Left renal cortex interstitium (tissue), 4 donors: Measurements from ENCODE around the gene RTF2. TPM values are rescaled to one million over a fixed set of nuclear protein-coding genes. Genes with fewer than 3 reads are reported as not detected.
"Not testable (repeated sequence)": the region's sequence is repeated elsewhere in the genome, so short reads cannot be mapped to it uniquely, and the experiment has no call there.

Experiments
- DNase-seq, 4 donors: peaks; one replicate each; pipeline ENCODE4 v3.0.0-alpha.2; 2013; ENCODE audit warnings: low read depth in 4 of 4, low spot score in 2 of 4, missing footprints in 1 of 4
- polyA plus RNA-seq, 4 donors: library from polyadenylated mRNA; unstranded; fragments of 120-200 nt; gene quantifications; one replicate each; pipeline ENCODE4 v1.2.1, GENCODE V29; 2013; ENCODE audit not compliant: insufficient read length in 4 of 4

Gene RTF2
- polyA plus RNA-seq, 4 donors = 119 to 133 (median 125) TPM

GRCh38 chr20:56532946-56533345 lies 64.5 kb downstream of the RTF2 start, which contains the start of gene FAM209B:
Gene FAM209B (plus strand): TSS chr20:56533246. CDS start chr20:56533342, 96 bp downstream.
- not testable (repeated sequence) for DNase-seq

DNA sequence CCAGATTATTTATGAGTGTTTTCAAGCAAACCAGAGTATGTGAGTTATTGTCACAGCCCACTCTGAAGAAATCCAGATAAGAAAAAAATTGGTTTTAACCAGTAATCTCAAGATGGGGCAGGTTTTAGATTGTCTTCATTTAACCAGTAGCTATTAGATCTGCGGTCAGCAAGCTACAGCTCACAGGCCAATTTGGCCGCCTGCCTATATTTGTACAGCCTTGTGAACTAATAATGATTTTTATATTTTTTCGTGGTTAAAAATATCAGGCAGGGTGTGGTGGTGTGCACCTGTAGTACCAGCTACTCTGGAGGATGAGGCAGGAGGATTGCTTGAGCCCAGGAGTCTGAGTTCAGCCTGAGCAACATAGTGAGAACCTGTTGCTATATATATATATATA lies 69.6 kb downstream of the RTF2 start:
- no peak for DNase-seq

GRCh38 chr20:56540415-56540814 lies 72.0 kb downstream of the RTF2 start:
- DNase-seq = no peak

DNA sequence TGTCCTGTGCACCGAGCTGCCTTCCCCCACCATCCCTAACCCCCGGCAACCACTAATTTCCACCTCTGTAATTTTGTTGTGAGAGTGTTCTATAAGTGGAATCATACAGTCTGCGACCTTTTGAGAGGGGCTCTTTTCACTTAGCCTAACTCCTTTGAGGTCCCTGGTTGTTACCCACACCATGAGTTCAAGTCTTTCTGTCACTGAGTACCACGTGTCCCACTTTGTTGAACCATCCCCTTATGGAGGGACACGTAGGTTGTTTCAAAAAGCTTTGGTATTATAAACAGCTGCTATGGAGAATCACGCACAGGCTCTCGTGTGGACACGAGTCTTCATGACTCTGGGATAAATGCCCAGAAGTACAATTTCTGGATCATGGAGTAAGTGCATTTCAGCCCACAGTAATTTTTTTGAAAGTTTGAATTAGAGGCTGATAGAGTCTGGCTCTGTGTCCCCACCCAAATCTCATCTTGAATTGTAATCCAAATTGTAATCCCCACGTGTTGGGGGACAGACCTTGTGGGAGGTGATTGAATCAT lies 74.1 kb downstream of the RTF2 start:
- no peak for DNase-seq

DNA sequence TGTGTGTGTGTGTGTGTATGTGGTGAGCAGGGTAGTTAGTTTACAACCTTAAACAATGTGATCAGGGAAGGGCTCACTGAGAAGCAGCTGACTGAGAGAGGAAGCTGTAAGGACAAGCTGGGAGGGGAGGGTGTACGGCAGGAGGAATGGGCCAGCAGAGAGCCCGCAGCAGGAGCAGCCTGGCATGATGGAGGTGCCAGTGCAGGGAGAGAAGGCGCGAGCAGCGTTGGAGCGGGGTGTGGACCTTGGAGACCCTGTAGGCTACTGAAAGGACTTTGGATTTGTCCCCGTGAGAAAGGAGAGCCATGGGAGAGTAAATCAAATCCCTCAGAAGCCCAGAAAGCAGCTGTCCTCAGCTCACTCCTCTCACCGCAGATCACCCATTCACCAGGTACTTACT lies 83.1 kb downstream of the RTF2 start:
- no peak for DNase-seq

- DNase-seq = no peak
Measured at GRCh38 chr20:56552911-56553629, 84.6 kb downstream of the RTF2 start.

- peak in 1 of 4 donors; percentile 3 for DNase-seq
Measured at GRCh38 chr20:56554869-56555268, 86.4 kb downstream of the RTF2 start.

DNA sequence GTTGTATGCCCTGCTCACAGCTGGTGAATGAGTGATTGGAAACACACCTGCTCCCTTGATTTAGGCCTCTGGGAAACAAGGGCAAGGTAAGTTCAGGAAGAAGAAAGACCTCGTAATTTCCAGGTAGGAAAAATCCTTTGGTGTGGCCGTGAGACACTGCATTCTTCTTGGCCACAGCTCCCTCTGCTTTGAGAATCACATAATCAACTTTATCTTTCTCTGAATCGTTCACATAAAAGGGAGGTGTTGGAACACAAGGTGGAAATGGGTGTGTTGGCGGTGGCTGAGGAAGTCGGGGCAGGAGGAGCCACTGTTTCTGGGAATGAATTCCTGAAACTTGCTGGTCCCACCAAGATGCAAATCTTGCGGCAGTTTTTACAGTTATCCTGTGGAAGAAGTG lies 90.5 kb downstream of the RTF2 start:
- DNase-seq = no peak

DNA sequence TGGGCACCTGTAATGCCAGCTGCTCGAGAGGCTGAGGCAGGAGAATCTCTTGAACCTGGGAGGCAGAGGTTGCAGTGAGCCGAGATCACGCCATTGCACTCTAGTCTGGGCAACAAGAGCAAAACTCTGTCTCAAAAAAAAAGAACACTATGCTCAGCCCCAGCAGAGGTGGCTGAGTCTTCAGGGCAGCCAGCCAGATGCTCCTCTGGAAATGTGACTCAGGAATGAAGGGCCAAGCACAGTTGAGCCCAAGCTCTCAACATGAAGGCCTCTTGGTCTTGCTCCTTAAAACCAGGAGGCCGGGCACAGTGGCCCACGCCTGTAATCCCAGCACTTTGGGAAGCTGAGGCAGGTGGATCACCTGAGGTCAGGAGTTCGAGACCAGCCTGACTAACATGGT lies 96.1 kb downstream of the RTF2 start:
- DNase-seq = not testable (repeated sequence)

DNA sequence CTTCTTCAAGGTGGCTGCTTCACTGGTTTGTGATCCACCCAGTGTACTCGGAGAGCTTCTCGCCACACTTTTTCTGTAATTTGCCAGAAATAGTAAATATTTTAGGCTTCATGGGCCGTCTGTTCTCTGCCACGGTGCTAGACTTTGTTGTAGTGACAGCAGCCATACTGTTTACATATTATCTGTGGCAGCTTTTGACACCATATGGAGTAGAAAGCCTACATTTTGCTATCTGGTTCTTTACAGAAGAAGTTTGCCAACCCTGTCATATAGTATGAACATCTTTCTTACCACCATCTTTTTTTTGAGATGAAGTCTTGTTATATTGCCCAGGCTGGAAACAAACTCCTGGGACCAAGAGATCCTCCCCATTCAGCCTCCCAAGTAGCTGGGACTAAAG lies 97.1 kb downstream of the RTF2 start:
- no peak for DNase-seq

DNA sequence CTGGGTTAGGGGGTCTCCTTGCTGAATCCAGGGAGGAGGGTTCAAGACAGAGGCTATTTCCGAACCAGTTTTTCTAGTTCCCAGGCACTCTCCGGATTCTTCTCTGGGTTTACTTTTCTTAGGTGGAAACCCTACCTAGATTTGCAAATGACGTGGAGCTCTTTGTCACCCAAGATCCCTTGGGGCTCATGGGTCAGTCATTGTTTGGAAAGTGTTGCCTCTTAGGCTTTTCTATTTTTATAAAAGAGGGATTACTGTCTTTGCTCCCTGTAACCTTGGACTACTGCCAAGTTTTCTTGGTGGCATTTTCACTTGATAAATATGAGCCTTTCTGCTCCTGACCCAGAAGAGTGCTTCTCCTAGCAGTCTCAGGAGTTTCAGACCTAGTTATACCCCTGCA lies 98.2 kb downstream of the RTF2 start:
- peak in 1 of 4 donors; percentile 6 for DNase-seq

Other genes starting within 250 kb of the RTF2 start
- not detected for gene MC3R, start 219.9 kb upstream of the RTF2 start, polyA plus RNA-seq
- 10 to 100 TPM; 36.2 to 47.1 (median 38.9) TPM for gene FAM210B, start 109.7 kb upstream of the RTF2 start, polyA plus RNA-seq
- gene AURKA, start 76.4 kb upstream of the RTF2 start, polyA plus RNA-seq = 10 to 100 TPM; 14.8 to 16.1 (median 15.1) TPM
- 10 to 100 TPM; 39.6 to 43.8 (median 41.0) TPM for gene CSTF1, start 76.0 kb upstream of the RTF2 start, polyA plus RNA-seq
- gene CASS4, start 56.4 kb upstream of the RTF2 start, polyA plus RNA-seq = 1 to 10 TPM; 3.4 to 3.8 (median 3.7) TPM
- gene FAM209A, start 56.1 kb downstream of the RTF2 start, polyA plus RNA-seq = under 1 TPM in 2 of 4 donors, not detected in 2; 0.49 to 0.55 TPM
- under 1 TPM in 2 of 4 donors, not detected in 2; 0.33 to 0.43 TPM for gene FAM209B, start 64.6 kb downstream of the RTF2 start, polyA plus RNA-seq
- gene TFAP2C, start 160.7 kb downstream of the RTF2 start, polyA plus RNA-seq = 1 to 10 TPM in 1 of 4 donors, under 1 TPM in 3; 0.72 to 1.2 (median 0.88) TPM